Calu3 (cell line): ENCODE data around the gene ARHGEF4. TPM values are rescaled to one million over a fixed set of nuclear protein-coding genes. Genes with fewer than 3 reads are reported as not detected.

ENCODE experiments used
- BruUV-seq: library from RNA; stranded (reverse); fragments of 400-500 nt; replicated peaks from 2 replicates; lab custom pipeline; 2021; lab: Mats Ljungman, UMichigan
- CTCF ChIA-PET: fragments of 300-600 bp; sonication (Branson Sonifier 250); formaldehyde crosslinking; loops from one replicate; lab custom pipeline; 2022; ENCODE audit warnings: antibody characterized with exemption; lab: Charles Lee
- DNase-seq: peaks from one replicate; pipeline ENCODE4 v3.0.0; 2022
- H3K27ac Mint-ChIP-seq: one replicate; pipeline ENCODE4 v1.8.0; 2022; ENCODE audit warnings: mixed read lengths; ENCODE audit not compliant: unreplicated experiment
- H3K27me3 Mint-ChIP-seq: one replicate; pipeline ENCODE4 v1.8.0; 2022; ENCODE audit warnings: mixed read lengths; ENCODE audit not compliant: unreplicated experiment
- H3K36me3 Mint-ChIP-seq: one replicate; pipeline ENCODE4 v1.8.0; 2022; ENCODE audit warnings: mild to moderate bottlenecking, moderate library complexity, mixed read lengths; ENCODE audit not compliant: insufficient read depth, unreplicated experiment
- H3K4me1 Mint-ChIP-seq: one replicate; pipeline ENCODE4 v1.8.0; 2022; ENCODE audit warnings: mild to moderate bottlenecking, low read depth, mixed read lengths; ENCODE audit not compliant: unreplicated experiment
- H3K4me3 Mint-ChIP-seq: one replicate; pipeline ENCODE4 v1.8.0; 2022; ENCODE audit warnings: mild to moderate bottlenecking, low read depth, moderate library complexity, mixed read lengths; ENCODE audit not compliant: unreplicated experiment
- H3K9me3 Mint-ChIP-seq: one replicate; pipeline ENCODE4 v1.8.0; 2022; ENCODE audit warnings: low read depth, mixed read lengths; ENCODE audit not compliant: unreplicated experiment
- CTCF ChIP-seq: fragments of 200-600 bp; IDR thresholded peaks from one replicate; pipeline ENCODE4 v1.8.0; 2022; ENCODE audit warnings: antibody characterized with exemption; ENCODE audit not compliant: unreplicated experiment
- intact Hi-C: fragments of 100-400 bp; cut with micrococcal nuclease; formaldehyde crosslinking; loops from one replicate; pipeline ENCODE4 v1.10.0; 2022; ENCODE audit not compliant: unreplicated experiment
- total RNA-seq: library from RNA; stranded (reverse); gene quantifications from 2 replicates; pipeline ENCODE4 v1.2.3, GENCODE V29; 2022

Gene ARHGEF4
- total RNA-seq, 1 experiment from 2014 or later = 8.8 TPM

DNA sequence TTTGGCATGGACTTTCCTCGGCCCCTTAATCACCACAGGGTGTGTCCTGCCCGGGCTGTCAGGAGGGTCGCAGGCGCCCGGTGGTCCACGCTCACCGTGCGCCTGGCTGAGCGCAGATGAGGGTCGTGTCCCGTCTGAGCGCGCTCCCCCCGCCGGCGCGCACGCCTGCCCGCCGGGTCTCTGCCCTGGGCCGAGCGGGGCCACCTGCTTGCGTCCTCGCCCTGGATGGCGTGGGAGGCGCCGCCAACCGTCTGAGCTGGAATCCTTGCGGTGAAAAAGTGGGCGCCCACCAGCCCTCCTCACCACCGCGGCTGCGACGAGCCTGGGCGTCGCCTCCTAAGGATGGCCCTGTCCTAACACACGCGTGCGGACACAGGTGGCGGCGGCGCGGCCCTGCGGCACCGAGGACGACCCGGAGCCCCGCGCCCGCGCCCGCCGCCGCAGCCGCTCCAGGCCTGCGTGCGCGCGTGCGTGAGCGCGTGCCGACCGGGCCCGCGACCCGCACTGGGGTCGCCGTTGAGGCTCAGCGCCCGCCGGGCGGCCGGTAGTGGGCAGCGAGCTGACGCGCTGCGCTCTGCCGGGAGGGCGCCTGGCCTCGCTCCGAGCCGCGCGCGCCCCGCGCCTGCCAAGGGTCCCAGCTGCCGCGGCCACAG, 126.6 kb downstream of the ARHGEF4 start:
- Mint-ChIP-seq H3K27ac (no peak overlapping the region), H3K4me1 (peaks cover 21% of the 10 kb centered on the region), H3K4me3 (peak overlapping the region; percentile 70), H3K9me3 (no peaks in the 10 kb centered on the region), H3K27me3 (peaks cover 54% of the 10 kb centered on the region), H3K36me3 (peaks cover 6% of the 10 kb centered on the region)
- DNase-seq = no peak
- no peak for TF ChIP-seq CTCF
- CTCF ChIA-PET = no interaction called here
- intact Hi-C loops = no loop called here
- no TSS peak for BruUV-seq

DNA sequence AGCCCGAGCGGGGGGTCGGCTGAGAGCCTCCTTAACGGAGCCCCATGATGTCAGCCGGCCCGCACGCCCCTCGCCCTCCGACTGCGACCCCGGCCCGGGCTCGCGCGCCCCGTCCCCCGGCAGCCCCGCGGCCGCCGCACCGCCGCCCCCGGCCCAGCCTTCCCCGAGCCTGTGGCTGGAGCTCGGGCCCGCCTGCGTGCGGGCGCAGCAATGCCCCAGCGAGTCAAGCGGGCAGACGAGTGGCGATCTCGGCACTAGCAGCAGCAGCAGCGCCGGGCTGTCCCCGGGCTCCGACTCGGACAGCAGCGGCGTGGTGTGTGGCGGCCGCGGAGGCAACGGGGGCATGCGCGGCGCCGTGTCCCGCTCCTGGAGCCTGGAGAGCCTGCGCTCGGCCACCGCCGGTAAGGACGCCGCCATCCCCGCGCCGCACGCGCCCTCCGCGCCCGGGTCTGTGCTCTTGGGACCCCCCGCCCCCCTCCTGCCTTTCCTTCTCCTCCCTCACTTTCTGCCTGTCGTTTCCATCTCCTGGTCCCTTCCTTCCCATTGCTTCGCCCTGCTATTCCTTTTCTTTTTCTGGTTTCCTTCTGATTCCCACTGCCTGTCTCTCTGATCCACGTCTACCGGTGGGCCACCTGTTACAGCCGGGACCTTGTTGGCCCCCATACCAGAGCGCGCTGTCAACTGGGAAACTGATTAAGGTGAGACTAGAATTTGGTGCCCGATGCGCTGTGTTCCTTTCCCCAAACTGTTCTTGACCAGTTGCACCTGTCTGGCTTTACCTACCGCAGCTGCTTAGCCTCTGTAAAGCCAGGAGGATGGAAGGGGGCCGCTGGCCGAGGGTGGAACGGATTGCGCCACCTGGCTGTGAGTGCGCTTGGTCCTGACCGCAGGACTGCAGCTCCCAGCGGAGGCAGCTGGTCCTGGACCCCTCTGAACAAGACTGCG, 127.4 kb downstream of the ARHGEF4 start:
- Mint-ChIP-seq H3K27me3 (peaks cover 54% of the 10 kb centered on the region), H3K27ac (peak overlapping the region; percentile 12), H3K4me3 (peak overlapping the region; percentile 70), H3K36me3 (peaks cover 6% of the 10 kb centered on the region), H3K9me3 (no peaks in the 10 kb centered on the region), H3K4me1 (peaks cover 21% of the 10 kb centered on the region)
- no peak for TF ChIP-seq CTCF
- intact Hi-C loops = no loop called here
- DNase-seq = peak; percentile 16
- no TSS peak for BruUV-seq
- CTCF ChIA-PET = no interaction called here

DNA sequence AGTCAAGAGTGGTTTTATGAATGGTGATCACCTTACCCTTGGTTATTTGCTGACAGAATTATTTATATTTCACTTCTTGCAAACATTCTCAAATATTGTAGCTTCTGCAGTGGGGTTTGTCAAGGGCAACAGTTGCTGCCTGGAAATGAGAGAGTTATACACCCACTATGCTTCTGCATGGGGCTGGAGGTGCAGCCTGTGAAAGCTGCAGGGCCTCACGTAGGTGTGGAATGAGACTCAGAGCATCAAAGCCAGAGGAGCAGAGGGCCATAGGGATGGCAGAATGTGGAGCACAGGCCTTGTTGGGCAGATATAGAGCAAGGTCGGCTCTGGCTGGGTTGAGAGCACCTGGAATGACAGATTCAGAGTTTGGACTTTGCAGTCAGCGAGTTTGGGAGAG, 128.2 kb downstream of the ARHGEF4 start:
- H3K4me3 Mint-ChIP-seq = peak overlapping the region; percentile 70
- CTCF ChIA-PET = interaction anchor here (0.5 kb wide), 1 partner anchor 151 kb away, joined by 6 read pairs; no protein-coding TSS in a partner anchor
- intact Hi-C loops = no loop called here
- peaks cover 54% of the 10 kb centered on the region for H3K27me3 Mint-ChIP-seq
- no peak for TF ChIP-seq CTCF
- no peaks in the 10 kb centered on the region for H3K9me3 Mint-ChIP-seq
- no peak overlapping the region for H3K27ac Mint-ChIP-seq
- BruUV-seq = no TSS peak
- peaks cover 6% of the 10 kb centered on the region for H3K36me3 Mint-ChIP-seq
- peaks cover 21% of the 10 kb centered on the region for H3K4me1 Mint-ChIP-seq
- no peak for DNase-seq

GRCh38 chr2:130966149-130966774, 129.5 kb downstream of the ARHGEF4 start:
- H3K9me3 Mint-ChIP-seq = no peaks in the 10 kb centered on the region
- CTCF ChIA-PET = no interaction called here
- H3K36me3 Mint-ChIP-seq = peaks cover 6% of the 10 kb centered on the region
- no peak overlapping the region for H3K4me3 Mint-ChIP-seq
- DNase-seq = no peak
- H3K27ac Mint-ChIP-seq = no peak overlapping the region
- no TSS peak for BruUV-seq
- intact Hi-C loops = no loop called here
- TF ChIP-seq CTCF = no peak
- H3K27me3 Mint-ChIP-seq = peaks cover 46% of the 10 kb centered on the region
- peaks cover 21% of the 10 kb centered on the region for H3K4me1 Mint-ChIP-seq
